Stimulated activated CD4-positive, alpha-beta T cell treated with anti-CD3 and anti-CD28 coated beads, TNF-alpha, amount 100 ng/mL, for 4 hours (primary cell): ENCODE results near the gene MAP3K8.
A peak's percentile ranks its signal among the peaks of the same experiment; 100 is the strongest.

Experiments
- DNase-seq, 3 experiments: peaks; one replicate each; pipeline ENCODE4 v3.0.0-alpha.2; 2020; ENCODE audit warnings: low read depth in 3 of 3

The MAP3K8 gene

GRCh38 chr10:30433730-30434272, at the start of gene MAP3K8:
Gene MAP3K8 (plus strand): TSS chr10:30434184. CDS start chr10:30438939, 4,755 bp downstream.
- DNase-seq, result peak; percentile 72 to 83 (median 80)

GRCh38 chr10:30384701-30385201, 49.2 kb upstream of the MAP3K8 start:
- DNase-seq, result no peak

- no peak for DNase-seq
These were observed 47.0 kb upstream of the MAP3K8 start for GRCh38 chr10:30386801-30387588.

GRCh38 chr10:30387646-30388243, 46.2 kb upstream of the MAP3K8 start:
- no peak for DNase-seq

- DNase-seq, result no peak
These were observed 44.4 kb upstream of the MAP3K8 start for GRCh38 chr10:30389543-30389942.

GRCh38 chr10:30390207-30390606, 43.8 kb upstream of the MAP3K8 start:
- DNase-seq, result no peak

GRCh38 chr10:30391266-30391665, 42.7 kb upstream of the MAP3K8 start:
- DNase-seq, result no peak

GRCh38 chr10:30392564-30392990, 41.4 kb upstream of the MAP3K8 start:
- DNase-seq, result peak; percentile 56 to 62 (median 58)

- DNase-seq, result no peak
These were observed 37.7 kb upstream of the MAP3K8 start for GRCh38 chr10:30396293-30396692.

- DNase-seq, result no peak
These were observed 37.3 kb upstream of the MAP3K8 start for GRCh38 chr10:30396698-30397097.

- DNase-seq, result no peak
These were observed 35.8 kb upstream of the MAP3K8 start for GRCh38 chr10:30398193-30398592.

- no peak for DNase-seq
These were observed 35.2 kb upstream of the MAP3K8 start for GRCh38 chr10:30398788-30399187.

- no peak for DNase-seq
These were observed 30.5 kb upstream of the MAP3K8 start for GRCh38 chr10:30403494-30403893.

GRCh38 chr10:30404540-30404939, 29.4 kb upstream of the MAP3K8 start:
- no peak for DNase-seq

- DNase-seq, result no peak
These were observed 22.7 kb upstream of the MAP3K8 start for GRCh38 chr10:30411263-30411662.

GRCh38 chr10:30412901-30413300, 21.1 kb upstream of the MAP3K8 start:
- no peak for DNase-seq

- DNase-seq, result no peak
These were observed 19.9 kb upstream of the MAP3K8 start for GRCh38 chr10:30413996-30414576.

- DNase-seq, result no peak
These were observed 18.4 kb upstream of the MAP3K8 start for GRCh38 chr10:30415593-30415992.

- no peak for DNase-seq
These were observed 16.7 kb upstream of the MAP3K8 start for GRCh38 chr10:30417301-30417700.

GRCh38 chr10:30420266-30420665, 13.7 kb upstream of the MAP3K8 start:
- no peak for DNase-seq

- no peak for DNase-seq
These were observed 13.2 kb upstream of the MAP3K8 start for GRCh38 chr10:30420766-30421165.

GRCh38 chr10:30422151-30422695, 11.8 kb upstream of the MAP3K8 start:
- no peak for DNase-seq
